Lower leg skin (tissue), 4 donors: Measurements from ENCODE around the gene UNC5C. TPM values are rescaled to one million over a fixed set of nuclear protein-coding genes. Genes with fewer than 3 reads are reported as not detected.

Experiments used
- DNase-seq, 2 donors: peaks; one replicate each; pipeline ENCODE4 v3.0.0-alpha.2; 2019; ENCODE audit warnings: low spot score in 2 of 2
- H3K4me3 ChIP-seq: fragments of 200-600 bp; sonication (generic); 2 replicates; pipeline ENCODE4 v1.5.1; 2017; ENCODE audit warnings: mild to moderate bottlenecking, low read depth; ENCODE audit not compliant: poor library complexity, severe bottlenecking
- POLR2A ChIP-seq, 2 donors: fragments of 450-650 bp; IDR thresholded peaks; one replicate each; pipeline ENCODE4 v1.6.1; 2016 to 2017; ENCODE audit warnings: antibody characterized with exemption in 2 of 2, mild to moderate bottlenecking in 1 of 2, moderate library complexity in 1 of 2
- WGBS, 2 donors: methylation state at CpG; one replicate each; pipeline ENCODE4 v1.1.5; 2018; 5-methylcytosine and 5-hydroxymethylcytosine counted together
- intact Hi-C: fragments of 100-400 bp; cut with DNase I; formaldehyde crosslinking; loops from one replicate; pipeline ENCODE4 v1.15.0; 2023; ENCODE audit warnings: low total_unique reads
- total RNA-seq, 4 donors: library from RNA; depleted of rRNA; stranded (reverse); fragments of >200 nt; gene quantifications; one replicate each; pipeline ENCODE4 v1.1.0, GENCODE V29; 2016
- TF ChIP-seq, protein P1 (sequence below), 3 donors: fragments of 450-650 bp; IDR thresholded peaks; one replicate each; pipeline ENCODE4 v1.5.1; 2016; ENCODE audit warnings: antibody characterized with exemption in 3 of 3, mild to moderate bottlenecking in 3 of 3, moderate library complexity in 2 of 3

Gene UNC5C
- total RNA-seq, 4 donors from 2014 or later, result 0.34 to 1.8 (median 1.2) TPM

DNA sequence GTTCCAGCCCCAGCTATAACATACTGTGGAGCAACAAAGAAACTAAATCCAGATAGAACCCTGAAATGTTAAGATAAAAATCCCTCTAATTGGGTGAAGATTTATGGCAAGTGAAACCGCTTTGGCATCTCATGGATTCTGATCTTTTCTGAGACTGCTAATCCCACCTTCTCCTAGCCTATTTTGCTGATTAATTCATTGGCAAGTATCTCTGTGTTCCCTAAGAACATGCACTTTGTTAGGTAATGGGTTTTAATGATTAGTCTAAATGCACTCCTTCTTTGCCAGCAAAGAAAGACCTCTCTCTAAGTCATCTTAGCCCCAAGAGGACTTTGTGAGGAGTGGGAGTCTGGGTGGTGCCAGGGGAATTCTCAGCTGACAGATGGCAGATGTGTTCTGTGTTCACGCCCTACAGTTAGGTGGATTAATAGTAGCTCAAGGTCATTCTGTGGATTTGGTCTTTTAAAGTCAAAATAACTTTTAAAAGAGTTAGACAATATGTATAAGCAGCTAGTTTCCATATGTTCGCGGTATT lies 171.3 kb downstream of the UNC5C start:
- no peak for TF ChIP-seq POLR2A (IDR thresholded peaks at IDR 0.05)
- TF ChIP-seq, protein P1, sequence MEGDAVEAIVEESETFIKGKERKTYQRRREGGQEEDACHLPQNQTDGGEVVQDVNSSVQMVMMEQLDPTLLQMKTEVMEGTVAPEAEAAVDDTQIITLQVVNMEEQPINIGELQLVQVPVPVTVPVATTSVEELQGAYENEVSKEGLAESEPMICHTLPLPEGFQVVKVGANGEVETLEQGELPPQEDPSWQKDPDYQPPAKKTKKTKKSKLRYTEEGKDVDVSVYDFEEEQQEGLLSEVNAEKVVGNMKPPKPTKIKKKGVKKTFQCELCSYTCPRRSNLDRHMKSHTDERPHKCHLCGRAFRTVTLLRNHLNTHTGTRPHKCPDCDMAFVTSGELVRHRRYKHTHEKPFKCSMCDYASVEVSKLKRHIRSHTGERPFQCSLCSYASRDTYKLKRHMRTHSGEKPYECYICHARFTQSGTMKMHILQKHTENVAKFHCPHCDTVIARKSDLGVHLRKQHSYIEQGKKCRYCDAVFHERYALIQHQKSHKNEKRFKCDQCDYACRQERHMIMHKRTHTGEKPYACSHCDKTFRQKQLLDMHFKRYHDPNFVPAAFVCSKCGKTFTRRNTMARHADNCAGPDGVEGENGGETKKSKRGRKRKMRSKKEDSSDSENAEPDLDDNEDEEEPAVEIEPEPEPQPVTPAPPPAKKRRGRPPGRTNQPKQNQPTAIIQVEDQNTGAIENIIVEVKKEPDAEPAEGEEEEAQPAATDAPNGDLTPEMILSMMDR (IDR thresholded peaks at IDR 0.05), result no peak
- no peak overlapping the region for H3K4me3 ChIP-seq

GRCh38 chr4:95371476-95372224 lies 177.1 kb downstream of the UNC5C start:
- no peak for DNase-seq
- 68 to 69% methylated on average over 3 of the region's 3 CpGs for WGBS, 2 donors
- no peak for TF ChIP-seq POLR2A (IDR thresholded peaks at IDR 0.05)
- TF ChIP-seq, protein P1 (IDR thresholded peaks at IDR 0.05), result no peak
- H3K4me3 ChIP-seq, result no peak overlapping the region
- intact Hi-C loops, result no loop called here

More for the DNA sequence above, 171.3 kb downstream of the UNC5C start:
- DNase-seq, result no peak
- intact Hi-C loops, result no loop called here
- 79 to 84% methylated on average over 4 of the region's 4 CpGs for WGBS, 2 donors

DNA sequence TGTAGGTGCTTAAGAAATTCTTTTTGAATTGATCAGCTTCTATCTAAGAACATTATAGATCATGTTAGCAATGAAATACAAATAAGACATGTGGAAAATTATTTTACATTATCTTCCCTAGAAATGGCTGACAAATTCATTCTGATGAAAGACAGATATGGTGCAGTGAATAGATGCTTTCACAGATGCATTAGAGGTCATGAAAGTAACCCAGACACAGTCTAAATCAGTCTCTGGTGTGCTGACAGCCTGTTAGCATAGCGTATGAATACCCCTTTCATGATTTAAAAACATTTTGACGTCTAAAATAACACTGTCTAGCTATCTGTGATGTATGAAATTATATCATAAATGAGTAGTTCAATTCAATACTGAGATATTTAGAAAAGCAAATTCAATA lies 180.9 kb downstream of the UNC5C start:
- WGBS, 2 donors, result 56 to 66% methylated on average over 2 of the region's 2 CpGs
- TF ChIP-seq, protein P1 (IDR thresholded peaks at IDR 0.05), result no peak
- TF ChIP-seq POLR2A (IDR thresholded peaks at IDR 0.05), result no peak
- H3K4me3 ChIP-seq, result no peak overlapping the region
- DNase-seq, result no peak
- intact Hi-C loops, result no loop called here

DNA sequence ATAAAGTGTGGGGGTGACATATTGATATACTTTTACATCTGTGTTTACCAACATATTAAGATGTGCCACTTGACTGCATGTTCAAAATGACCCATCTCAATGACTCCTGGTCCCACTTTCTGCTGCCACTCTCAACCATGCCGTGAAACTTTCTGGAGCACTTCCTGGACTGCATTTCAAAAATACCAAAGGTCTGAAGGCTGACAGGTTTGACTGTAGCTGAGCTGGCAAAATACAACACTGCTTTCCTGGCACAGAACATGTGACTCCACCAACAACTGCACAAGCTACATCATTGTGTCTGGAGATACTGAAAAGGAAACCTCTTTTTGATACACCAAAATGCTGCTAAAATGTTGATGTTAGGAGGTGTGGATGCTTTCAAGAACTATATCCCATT lies 184.8 kb downstream of the UNC5C start:
- no peak for DNase-seq
- TF ChIP-seq POLR2A (IDR thresholded peaks at IDR 0.05), result no peak
- TF ChIP-seq, protein P1 (IDR thresholded peaks at IDR 0.05), result no peak
- intact Hi-C loops, result no loop called here
- H3K4me3 ChIP-seq, result no peak overlapping the region
- 30 to 35% methylated on average over 1 of the region's 1 CpG for WGBS, 2 donors

DNA sequence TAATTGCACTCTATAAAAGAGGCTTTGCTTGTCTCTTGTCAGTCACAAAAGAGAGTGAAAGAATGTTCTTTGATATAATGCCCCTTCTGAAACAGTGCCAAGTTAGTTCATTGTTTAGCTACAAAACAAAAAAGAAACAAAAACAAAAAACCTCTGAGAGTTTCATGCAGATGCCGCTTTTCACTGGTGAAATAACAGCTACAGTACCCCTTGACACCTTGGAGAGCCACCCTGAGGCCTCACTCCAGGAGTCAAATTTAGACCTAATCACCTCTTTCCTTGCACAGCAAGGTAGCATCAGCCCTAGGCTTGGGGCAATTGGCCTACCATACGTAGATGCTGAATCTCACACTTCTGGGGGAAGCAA lies 185.2 kb downstream of the UNC5C start:
- 59% methylated on average over 2 of the region's 2 CpGs for WGBS, 2 donors
- intact Hi-C loops, result no loop called here

More for the DNA sequence above, 185.2 kb downstream of the UNC5C start:
- DNase-seq, result no peak
- no peak overlapping the region for H3K4me3 ChIP-seq
- TF ChIP-seq, protein P1 (IDR thresholded peaks at IDR 0.05), result no peak
- no peak for TF ChIP-seq POLR2A (IDR thresholded peaks at IDR 0.05)
